Left ventricle myocardium inferior (tissue), 1 donor: Measurements from ENCODE around the gene LRRC3B. TPM values are rescaled to one million over a fixed set of nuclear protein-coding genes. Genes with fewer than 3 reads are reported as not detected.

Source experiments
- DNase-seq: peaks from one replicate; pipeline ENCODE4 v3.0.0-alpha.2; 2020
- H3K27ac ChIP-seq: fragments of 200-600 bp; replicated peaks from 2 replicates; pipeline ENCODE4 v1.8.0; 2021
- H3K27me3 ChIP-seq: fragments of 200-600 bp; 2 replicates; pipeline ENCODE4 v1.8.0; 2021; ENCODE audit warnings: low read depth
- H3K36me3 ChIP-seq: fragments of 200-600 bp; 2 replicates; pipeline ENCODE4 v1.8.0; 2021
- H3K4me1 ChIP-seq: fragments of 200-600 bp; 2 replicates; pipeline ENCODE4 v1.8.0; 2021
- H3K4me3 ChIP-seq: fragments of 200-600 bp; 2 replicates; pipeline ENCODE4 v1.8.0; 2021; ENCODE audit warnings: mild to moderate bottlenecking, moderate library complexity
- H3K9me3 ChIP-seq: fragments of 200-600 bp; replicated peaks from 2 replicates; pipeline ENCODE4 v1.8.0; 2021
- intact Hi-C: fragments of 100-400 bp; cut with micrococcal nuclease; formaldehyde crosslinking; loops from one replicate; pipeline ENCODE4 v1.11.0; 2022
- long read RNA-seq: library from polyadenylated mRNA; unstranded; transcript quantifications from one replicate; pipeline ENCODE4 v2.0.0, GENCODE V29; 2021
- total RNA-seq: library from RNA; stranded (reverse); fragmentation: NEBNext Ultra II Directional; extraction: Animal tissue kit (Norgen Biotek cat#: 25700); gene quantifications from one replicate; pipeline ENCODE4 v1.2.1, GENCODE V29; 2021
- TF ChIP-seq, protein P1 (sequence below): fragments of 200-600 bp; IDR thresholded peaks from 2 replicates; pipeline ENCODE4 v1.8.0; 2021; ENCODE audit warnings: antibody characterized with exemption, mild to moderate bottlenecking, borderline replicate concordance
- donor health status: DM: no; HTN: yes; CAD: no; lungs with severe emphysema.

Gene LRRC3B, protein sequence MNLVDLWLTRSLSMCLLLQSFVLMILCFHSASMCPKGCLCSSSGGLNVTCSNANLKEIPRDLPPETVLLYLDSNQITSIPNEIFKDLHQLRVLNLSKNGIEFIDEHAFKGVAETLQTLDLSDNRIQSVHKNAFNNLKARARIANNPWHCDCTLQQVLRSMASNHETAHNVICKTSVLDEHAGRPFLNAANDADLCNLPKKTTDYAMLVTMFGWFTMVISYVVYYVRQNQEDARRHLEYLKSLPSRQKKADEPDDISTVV
- 0.55 TPM for total RNA-seq
- long read RNA-seq: 0 reads

DNA sequence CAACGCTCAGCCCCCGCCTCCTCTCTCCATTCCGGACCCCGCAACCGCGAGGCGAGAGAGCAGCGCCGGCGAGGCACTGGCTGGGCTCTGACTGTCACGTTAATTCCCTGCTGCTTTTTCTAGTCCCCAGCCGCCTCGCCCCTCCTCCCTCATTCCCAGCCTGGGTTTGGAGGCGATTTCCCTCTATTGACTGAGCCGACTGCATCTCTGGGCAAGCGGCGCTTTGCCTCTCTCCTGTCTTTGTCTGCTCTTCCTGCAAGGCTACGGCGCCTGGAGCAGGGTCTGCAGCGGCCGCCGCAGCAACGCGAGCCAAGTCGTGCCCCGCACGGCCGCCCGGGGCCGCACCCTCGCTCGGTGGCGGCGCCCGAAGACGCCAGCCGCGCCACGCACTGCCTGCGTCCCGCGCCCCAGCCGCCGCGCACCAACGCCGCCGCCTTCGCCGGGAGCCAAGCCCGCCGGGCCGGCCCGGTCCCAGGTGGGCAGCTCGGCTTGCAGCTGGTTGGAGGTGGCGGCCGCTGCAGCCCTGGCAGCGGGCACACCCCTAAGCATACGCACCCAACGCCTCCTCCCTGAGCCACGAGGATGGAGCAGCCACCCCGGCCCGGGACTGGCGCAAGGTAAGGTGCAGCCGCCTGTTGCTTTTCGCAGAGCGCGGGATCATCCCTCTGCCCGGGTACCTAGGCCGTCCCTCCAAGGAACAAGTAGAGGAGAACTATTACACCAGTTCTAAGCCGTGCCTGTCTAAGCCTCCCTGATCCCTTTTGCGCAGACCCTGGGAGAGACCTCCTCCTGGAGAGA is at the start of gene LRRC3B:
Gene LRRC3B (plus strand): TSS at position 152 of the 798 bp plus-strand sequence. CDS start 86,901 bp downstream, outside the sequence.
- H3K36me3 ChIP-seq: no peaks in the 10 kb centered on the region
- TF ChIP-seq, protein P1, sequence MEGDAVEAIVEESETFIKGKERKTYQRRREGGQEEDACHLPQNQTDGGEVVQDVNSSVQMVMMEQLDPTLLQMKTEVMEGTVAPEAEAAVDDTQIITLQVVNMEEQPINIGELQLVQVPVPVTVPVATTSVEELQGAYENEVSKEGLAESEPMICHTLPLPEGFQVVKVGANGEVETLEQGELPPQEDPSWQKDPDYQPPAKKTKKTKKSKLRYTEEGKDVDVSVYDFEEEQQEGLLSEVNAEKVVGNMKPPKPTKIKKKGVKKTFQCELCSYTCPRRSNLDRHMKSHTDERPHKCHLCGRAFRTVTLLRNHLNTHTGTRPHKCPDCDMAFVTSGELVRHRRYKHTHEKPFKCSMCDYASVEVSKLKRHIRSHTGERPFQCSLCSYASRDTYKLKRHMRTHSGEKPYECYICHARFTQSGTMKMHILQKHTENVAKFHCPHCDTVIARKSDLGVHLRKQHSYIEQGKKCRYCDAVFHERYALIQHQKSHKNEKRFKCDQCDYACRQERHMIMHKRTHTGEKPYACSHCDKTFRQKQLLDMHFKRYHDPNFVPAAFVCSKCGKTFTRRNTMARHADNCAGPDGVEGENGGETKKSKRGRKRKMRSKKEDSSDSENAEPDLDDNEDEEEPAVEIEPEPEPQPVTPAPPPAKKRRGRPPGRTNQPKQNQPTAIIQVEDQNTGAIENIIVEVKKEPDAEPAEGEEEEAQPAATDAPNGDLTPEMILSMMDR: no peak
- peak within 1 kb of the TSS; percentile 62 for H3K4me3 ChIP-seq
- H3K4me1 ChIP-seq: peaks cover 21% of the 10 kb centered on the region
- H3K9me3 ChIP-seq: no peaks in the 10 kb centered on the region
- no peak within 1 kb of the TSS for H3K27ac ChIP-seq
- no peak for DNase-seq
- H3K27me3 ChIP-seq: peaks cover 83% of the 10 kb centered on the region
- intact Hi-C loops: no loop called here

DNA sequence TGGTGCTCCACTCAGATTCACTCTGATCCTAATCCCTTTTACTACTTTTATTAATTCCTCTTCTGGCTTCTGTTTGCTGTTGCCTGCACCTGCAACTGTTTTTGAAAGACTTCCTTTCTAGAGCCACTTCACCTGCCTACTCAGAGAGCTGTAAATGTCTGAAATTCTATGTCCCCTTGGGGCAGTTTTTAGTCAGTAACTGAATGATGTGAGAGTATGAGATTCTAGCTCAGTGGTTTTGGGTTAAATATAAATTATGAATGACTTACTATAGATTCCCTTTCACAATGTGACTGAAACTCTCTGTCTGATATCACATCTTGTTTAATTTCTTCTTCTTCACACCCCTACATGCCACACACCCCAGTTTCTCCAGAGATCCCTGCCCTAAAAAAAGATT is 47.8 kb upstream of the LRRC3B start:
- Histone ChIP-seq H3K27ac (no peak overlapping the region), H3K4me3 (no peak overlapping the region), H3K9me3 (peaks cover 7% of the 10 kb centered on the region), H3K27me3 (no peaks in the 10 kb centered on the region), H3K4me1 (no peaks in the 10 kb centered on the region), H3K36me3 (no peaks in the 10 kb centered on the region)
- TF ChIP-seq, protein P1: no peak
- no peak for DNase-seq
- intact Hi-C loops: no loop called here

DNA sequence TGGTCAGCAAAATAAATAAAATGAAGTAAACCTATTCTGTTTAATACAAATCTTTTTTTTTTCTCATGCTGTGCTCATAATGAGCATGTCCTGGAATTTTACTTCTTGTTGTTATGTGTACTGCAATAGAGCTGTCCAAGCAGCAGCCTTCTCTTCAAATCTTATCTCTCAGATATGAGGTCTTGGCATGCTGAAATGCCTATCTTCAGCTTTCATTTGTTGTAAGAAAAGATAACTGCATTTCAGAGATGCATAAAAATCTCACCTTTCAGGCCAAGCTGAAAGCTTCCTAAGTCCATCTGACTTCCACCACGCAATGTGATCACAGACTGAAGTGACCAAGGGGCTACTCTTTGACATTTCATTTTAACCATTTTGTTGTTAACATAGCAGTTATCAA is 43.5 kb upstream of the LRRC3B start:
- Histone ChIP-seq H3K4me3 (no peak overlapping the region), H3K9me3 (peaks cover 6% of the 10 kb centered on the region), H3K27me3 (no peaks in the 10 kb centered on the region), H3K4me1 (no peaks in the 10 kb centered on the region), H3K27ac (no peak overlapping the region), H3K36me3 (no peaks in the 10 kb centered on the region)
- no peak for DNase-seq
- intact Hi-C loops: no loop called here
- TF ChIP-seq, protein P1: no peak

DNA sequence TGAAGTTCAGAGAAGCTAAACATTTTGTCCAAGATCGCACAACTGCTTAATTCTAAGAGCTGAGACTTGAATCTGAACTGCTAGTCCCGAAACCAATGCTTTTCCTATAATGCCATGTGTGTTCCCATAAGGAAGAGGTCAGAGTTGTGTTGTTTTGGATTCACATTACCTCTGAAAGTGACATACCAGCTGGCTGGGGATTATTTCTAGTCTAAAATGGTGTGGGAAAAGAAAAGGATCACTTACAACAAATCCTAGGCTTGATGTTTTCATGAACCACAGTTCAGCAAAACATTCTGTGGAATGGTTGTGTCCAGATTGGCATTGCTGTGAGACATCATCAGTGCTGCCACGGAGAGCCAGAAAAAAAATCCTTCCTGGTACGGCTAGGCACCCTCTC is 35.0 kb upstream of the LRRC3B start:
- TF ChIP-seq, protein P1: no peak
- no peak overlapping the region for H3K4me3 ChIP-seq
- no peaks in the 10 kb centered on the region for H3K9me3 ChIP-seq
- no peak overlapping the region for H3K27ac ChIP-seq
- no peaks in the 10 kb centered on the region for H3K36me3 ChIP-seq
- H3K4me1 ChIP-seq: no peaks in the 10 kb centered on the region
- intact Hi-C loops: no loop called here
- no peak for DNase-seq
- H3K27me3 ChIP-seq: no peaks in the 10 kb centered on the region

DNA sequence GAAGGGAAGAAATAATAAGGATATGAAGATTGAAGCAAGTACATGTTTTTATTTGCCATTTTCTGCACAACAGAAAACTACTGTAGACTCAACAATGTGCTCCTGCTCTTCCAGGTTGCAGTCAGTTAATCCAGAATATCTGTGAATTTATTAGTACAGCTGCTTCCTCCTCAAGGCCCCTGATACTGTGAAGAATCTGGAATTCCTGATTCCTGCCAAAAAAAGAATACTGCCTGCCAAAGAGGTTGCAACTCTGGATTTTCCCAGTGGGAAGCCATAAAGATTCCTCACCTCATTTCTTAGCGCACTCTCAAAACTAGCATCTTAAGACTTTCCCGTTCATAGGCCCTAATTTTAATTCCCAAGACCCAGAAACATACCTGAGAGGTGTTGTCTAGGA is 33.6 kb upstream of the LRRC3B start:
- H3K27me3 ChIP-seq: no peaks in the 10 kb centered on the region
- no peaks in the 10 kb centered on the region for H3K36me3 ChIP-seq
- H3K4me1 ChIP-seq: no peaks in the 10 kb centered on the region
- H3K27ac ChIP-seq: no peak overlapping the region
- no peak overlapping the region for H3K4me3 ChIP-seq
- TF ChIP-seq, protein P1: no peak
- no peak for DNase-seq
- no peaks in the 10 kb centered on the region for H3K9me3 ChIP-seq
- intact Hi-C loops: no loop called here
